Measurements from ENCODE around the gene LYPLA2.
A peak's percentile ranks its signal among the peaks of the same experiment; 100 is the strongest.
"Not testable (repeated sequence)": the region's sequence is repeated elsewhere in the genome, so short reads cannot be mapped to it uniquely, and the experiment has no call there.

Gene LYPLA2

DNA sequence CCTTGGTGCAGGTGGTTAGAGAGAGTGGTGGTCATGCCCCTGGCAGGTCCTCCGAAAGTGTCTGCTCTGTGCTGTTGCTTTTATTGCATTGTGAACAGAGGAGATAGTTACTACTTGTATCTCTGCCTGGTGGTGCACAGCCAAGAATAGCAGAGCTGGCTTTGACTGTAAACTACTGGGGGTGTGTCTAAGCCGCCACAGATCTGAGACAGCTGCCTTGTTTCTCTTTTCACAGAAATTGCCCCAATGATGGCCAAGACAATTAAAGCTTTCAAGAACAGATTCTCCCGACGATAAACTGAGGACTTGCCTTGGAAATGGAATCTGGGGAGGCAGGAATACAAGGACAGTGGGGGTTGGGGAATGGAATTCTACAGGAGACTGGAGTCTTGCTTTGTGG, 31.7 kb upstream of the LYPLA2 start:
- Histone ChIP-seq H3K27me3 (ENCODE audit: control insufficient read depth, insufficient read depth, low read length) (no peaks in the 10 kb centered on the region), H3K4me3 (ENCODE audit: low read depth, low read length) (no peak overlapping the region), H3K4me1 (ENCODE audit: control insufficient read depth, insufficient read depth, low read length) (no peaks in the 10 kb centered on the region), H3K36me3 (ENCODE audit: control insufficient read depth, insufficient read depth, low read length) (peaks cover 54% of the 10 kb centered on the region), H3K9ac (ENCODE audit: low read depth, low read length) (no peak overlapping the region), H3K9me3 (ENCODE audit: control insufficient read depth, insufficient read depth, low read length) (no peaks in the 10 kb centered on the region)

- H3K4me1 ChIP-seq (ENCODE audit: control insufficient read depth, insufficient read depth, low read length) = no peaks in the 10 kb centered on the region
- H3K9ac ChIP-seq (ENCODE audit: low read depth, low read length) = no peak overlapping the region
- H3K4me3 ChIP-seq (ENCODE audit: low read depth, low read length) = no peak overlapping the region
- no peaks in the 10 kb centered on the region for H3K27me3 ChIP-seq (ENCODE audit: control insufficient read depth, insufficient read depth, low read length)
- H3K9me3 ChIP-seq (ENCODE audit: control insufficient read depth, insufficient read depth, low read length) = no peaks in the 10 kb centered on the region
- peaks cover 26% of the 10 kb centered on the region for H3K36me3 ChIP-seq (ENCODE audit: control insufficient read depth, insufficient read depth, low read length)
These were observed 27.8 kb upstream of the LYPLA2 start for GRCh38 chr1:23763041-23763577.

- Histone ChIP-seq H3K4me1 (ENCODE audit: control insufficient read depth, insufficient read depth, low read length) (no peaks in the 10 kb centered on the region), H3K9me3 (ENCODE audit: control insufficient read depth, insufficient read depth, low read length) (no peaks in the 10 kb centered on the region), H3K4me3 (ENCODE audit: low read depth, low read length) (no peak overlapping the region), H3K9ac (ENCODE audit: low read depth, low read length) (no peak overlapping the region), H3K27me3 (ENCODE audit: control insufficient read depth, insufficient read depth, low read length) (no peaks in the 10 kb centered on the region), H3K36me3 (ENCODE audit: control insufficient read depth, insufficient read depth, low read length) (peaks cover 2% of the 10 kb centered on the region)
These were observed 22.2 kb upstream of the LYPLA2 start for GRCh38 chr1:23768733-23769132.

DNA sequence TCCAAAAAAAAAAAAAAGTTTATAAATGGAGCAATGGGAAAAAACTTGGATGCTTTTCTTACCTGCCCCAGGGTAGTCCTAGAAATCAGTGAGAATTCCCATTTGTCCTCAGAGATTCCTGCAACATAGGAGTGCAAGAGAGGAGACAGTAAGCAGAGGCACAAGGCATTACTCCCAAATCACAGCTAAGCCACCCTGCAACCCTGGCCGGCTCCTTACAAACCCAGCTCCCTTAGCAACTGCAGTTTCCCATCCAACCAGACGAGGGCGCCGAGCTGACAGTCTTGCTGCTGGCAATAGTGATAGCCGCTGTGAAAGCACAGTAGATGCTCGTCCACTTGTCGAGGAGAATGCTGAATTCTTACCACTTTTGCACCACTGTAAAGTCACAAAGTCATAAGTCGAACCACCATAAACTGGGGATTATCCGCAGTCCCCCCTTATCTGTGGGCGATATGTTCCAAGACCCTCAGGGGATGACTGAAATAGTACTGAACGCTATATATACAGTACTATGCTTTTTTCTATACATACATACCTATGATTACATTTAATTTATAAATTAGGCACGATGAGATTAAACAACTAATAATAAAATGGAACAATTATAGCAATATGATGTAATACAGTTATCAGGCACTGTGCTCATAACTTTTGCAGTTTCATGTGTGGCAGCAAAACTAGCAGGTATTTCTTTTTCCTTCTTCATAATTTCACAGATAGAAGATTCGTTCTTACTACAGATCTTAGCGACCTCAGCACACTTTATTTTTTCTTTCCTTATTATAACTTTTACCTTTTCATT, 18.7 kb upstream of the LYPLA2 start:
- Histone ChIP-seq H3K9me3 (ENCODE audit: control insufficient read depth, insufficient read depth, low read length) (no peaks in the 10 kb centered on the region), H3K27me3 (ENCODE audit: control insufficient read depth, insufficient read depth, low read length) (no peaks in the 10 kb centered on the region), H3K9ac (ENCODE audit: low read depth, low read length) (no peak overlapping the region), H3K36me3 (ENCODE audit: control insufficient read depth, insufficient read depth, low read length) (peaks cover 2% of the 10 kb centered on the region), H3K4me1 (ENCODE audit: control insufficient read depth, insufficient read depth, low read length) (no peaks in the 10 kb centered on the region), H3K4me3 (ENCODE audit: low read depth, low read length) (no peak overlapping the region)

- H3K4me3 ChIP-seq (ENCODE audit: low read depth, low read length) = no peak overlapping the region
- H3K4me1 ChIP-seq (ENCODE audit: control insufficient read depth, insufficient read depth, low read length) = no peaks in the 10 kb centered on the region
- no peak overlapping the region for H3K9ac ChIP-seq (ENCODE audit: low read depth, low read length)
- H3K27me3 ChIP-seq (ENCODE audit: control insufficient read depth, insufficient read depth, low read length) = no peaks in the 10 kb centered on the region
- peaks cover 2% of the 10 kb centered on the region for H3K36me3 ChIP-seq (ENCODE audit: control insufficient read depth, insufficient read depth, low read length)
- no peaks in the 10 kb centered on the region for H3K9me3 ChIP-seq (ENCODE audit: control insufficient read depth, insufficient read depth, low read length)
These were observed 18.1 kb upstream of the LYPLA2 start for GRCh38 chr1:23772854-23773242.

GRCh38 chr1:23774174-23774880, 16.6 kb upstream of the LYPLA2 start:
- H3K9me3 ChIP-seq (ENCODE audit: control insufficient read depth, insufficient read depth, low read length) = no peaks in the 10 kb centered on the region
- H3K27me3 ChIP-seq (ENCODE audit: control insufficient read depth, insufficient read depth, low read length) = no peaks in the 10 kb centered on the region
- H3K9ac ChIP-seq (ENCODE audit: low read depth, low read length) = no peak overlapping the region
- H3K36me3 ChIP-seq (ENCODE audit: control insufficient read depth, insufficient read depth, low read length) = peaks cover 2% of the 10 kb centered on the region
- peaks cover 4% of the 10 kb centered on the region for H3K4me1 ChIP-seq (ENCODE audit: control insufficient read depth, insufficient read depth, low read length)
- no peak overlapping the region for H3K4me3 ChIP-seq (ENCODE audit: low read depth, low read length)

- Histone ChIP-seq H3K27me3 (ENCODE audit: control insufficient read depth, insufficient read depth, low read length) (no peaks in the 10 kb centered on the region), H3K4me1 (ENCODE audit: control insufficient read depth, insufficient read depth, low read length) (peaks cover 6% of the 10 kb centered on the region), H3K36me3 (ENCODE audit: control insufficient read depth, insufficient read depth, low read length) (no peaks in the 10 kb centered on the region), H3K9me3 (ENCODE audit: control insufficient read depth, insufficient read depth, low read length) (no peaks in the 10 kb centered on the region), H3K9ac (ENCODE audit: low read depth, low read length) (no peak overlapping the region), H3K4me3 (ENCODE audit: low read depth, low read length) (no peak overlapping the region)
These were observed 14.7 kb upstream of the LYPLA2 start for GRCh38 chr1:23776217-23776616.

- peak within 1 kb of the TSS; percentile 89 for H3K9ac ChIP-seq (ENCODE audit: low read depth, low read length)
- peaks cover 6% of the 10 kb centered on the region for H3K4me1 ChIP-seq (ENCODE audit: control insufficient read depth, insufficient read depth, low read length)
- H3K9me3 ChIP-seq (ENCODE audit: control insufficient read depth, insufficient read depth, low read length) = no peaks in the 10 kb centered on the region
- H3K4me3 ChIP-seq (ENCODE audit: low read depth, low read length) = peak within 1 kb of the TSS; percentile 100
- H3K36me3 ChIP-seq (ENCODE audit: control insufficient read depth, insufficient read depth, low read length) = peaks cover 2% of the 10 kb centered on the region
- H3K27me3 ChIP-seq (ENCODE audit: control insufficient read depth, insufficient read depth, low read length) = no peaks in the 10 kb centered on the region
These were observed 12.7 kb upstream of the LYPLA2 start, which contains the start of gene PITHD1 for GRCh38 chr1:23777979-23778814. TSS of gene PITHD1 (plus strand) at chr1:23778418. CDS start at chr1:23778516, 98 bp downstream.

DNA sequence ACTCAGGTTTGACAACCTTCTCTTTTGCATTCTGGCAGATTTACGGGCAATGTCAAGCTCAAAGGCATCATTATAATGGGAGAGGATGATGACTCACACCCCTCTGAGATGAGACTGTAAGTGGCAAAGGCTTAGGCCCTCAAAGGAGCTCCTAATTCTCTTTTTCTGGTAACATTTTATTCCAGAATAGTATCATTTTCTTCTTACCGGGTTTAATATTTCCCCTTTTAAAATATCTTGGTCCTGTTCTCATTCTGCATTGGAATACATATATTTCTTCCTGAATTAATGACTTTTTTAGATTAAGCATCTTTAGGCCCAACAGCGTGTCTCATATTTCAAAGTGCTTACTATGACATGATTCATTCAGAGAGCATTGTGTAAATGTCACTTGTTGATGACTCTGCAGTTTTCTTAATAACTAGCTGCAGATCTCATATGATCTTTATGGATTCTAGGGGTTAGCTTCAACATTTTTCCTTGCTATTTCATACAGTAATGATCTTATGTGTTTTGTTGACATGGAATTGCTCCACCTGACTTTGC, 11.0 kb upstream of the LYPLA2 start:
- Histone ChIP-seq H3K4me3 (ENCODE audit: low read depth, low read length) (no peak overlapping the region), H3K9ac (ENCODE audit: low read depth, low read length) (no peak overlapping the region), H3K4me1 (ENCODE audit: control insufficient read depth, insufficient read depth, low read length) (peaks cover 6% of the 10 kb centered on the region), H3K9me3 (ENCODE audit: control insufficient read depth, insufficient read depth, low read length) (no peaks in the 10 kb centered on the region), H3K27me3 (ENCODE audit: control insufficient read depth, insufficient read depth, low read length) (no peaks in the 10 kb centered on the region), H3K36me3 (ENCODE audit: control insufficient read depth, insufficient read depth, low read length) (peaks cover 2% of the 10 kb centered on the region)

- not testable (repeated sequence) for H3K9me3 ChIP-seq (ENCODE audit: control insufficient read depth, insufficient read depth, low read length); H3K27me3 ChIP-seq (ENCODE audit: control insufficient read depth, insufficient read depth, low read length); H3K4me1 ChIP-seq (ENCODE audit: control insufficient read depth, insufficient read depth, low read length); H3K9ac ChIP-seq (ENCODE audit: low read depth, low read length); H3K4me3 ChIP-seq (ENCODE audit: low read depth, low read length); H3K36me3 ChIP-seq (ENCODE audit: control insufficient read depth, insufficient read depth, low read length)
These were observed 7.8 kb upstream of the LYPLA2 start for GRCh38 chr1:23783141-23783540.

GRCh38 chr1:23784846-23785245, 6.1 kb upstream of the LYPLA2 start:
- Histone ChIP-seq H3K9ac (ENCODE audit: low read depth, low read length) (no peak overlapping the region), H3K4me3 (ENCODE audit: low read depth, low read length) (no peak overlapping the region), H3K9me3 (ENCODE audit: control insufficient read depth, insufficient read depth, low read length) (no peaks in the 10 kb centered on the region), H3K27me3 (ENCODE audit: control insufficient read depth, insufficient read depth, low read length) (no peaks in the 10 kb centered on the region), H3K4me1 (ENCODE audit: control insufficient read depth, insufficient read depth, low read length) (no peaks in the 10 kb centered on the region), H3K36me3 (ENCODE audit: control insufficient read depth, insufficient read depth, low read length) (peaks cover 8% of the 10 kb centered on the region)
